ENCODE results near the gene IL31RA.

The IL31RA gene

GRCh38 chr5:55900776-55901175, 49.6 kb downstream of the IL31RA start:
- Histone ChIP-seq H3K4me1 (ENCODE audit: control insufficient read depth, insufficient read depth, low read length) (no peaks in the 10 kb centered on the region), H3K27ac (ENCODE audit: low read depth, low read length) (no peak overlapping the region), H3K9me3 (ENCODE audit: control insufficient read depth, insufficient read depth, low read length) (no peaks in the 10 kb centered on the region), H3K9ac (ENCODE audit: low read depth, low read length) (no peak overlapping the region), H3K36me3 (ENCODE audit: control insufficient read depth, insufficient read depth, low read length) (no peaks in the 10 kb centered on the region), H3K4me3 (ENCODE audit: low read depth, low read length) (no peak overlapping the region), H3K27me3 (ENCODE audit: control insufficient read depth, insufficient read depth, low read length) (no peaks in the 10 kb centered on the region)

GRCh38 chr5:55902696-55903095, 51.5 kb downstream of the IL31RA start:
- no peak overlapping the region for H3K4me3 ChIP-seq (ENCODE audit: low read depth, low read length)
- H3K4me1 ChIP-seq (ENCODE audit: control insufficient read depth, insufficient read depth, low read length) = no peaks in the 10 kb centered on the region
- H3K9me3 ChIP-seq (ENCODE audit: control insufficient read depth, insufficient read depth, low read length) = no peaks in the 10 kb centered on the region
- H3K9ac ChIP-seq (ENCODE audit: low read depth, low read length) = no peak overlapping the region
- no peaks in the 10 kb centered on the region for H3K27me3 ChIP-seq (ENCODE audit: control insufficient read depth, insufficient read depth, low read length)
- no peaks in the 10 kb centered on the region for H3K36me3 ChIP-seq (ENCODE audit: control insufficient read depth, insufficient read depth, low read length)
- H3K27ac ChIP-seq (ENCODE audit: low read depth, low read length) = no peak overlapping the region

- no peak overlapping the region for H3K27ac ChIP-seq (ENCODE audit: low read depth, low read length)
- no peaks in the 10 kb centered on the region for H3K27me3 ChIP-seq (ENCODE audit: control insufficient read depth, insufficient read depth, low read length)
- H3K9ac ChIP-seq (ENCODE audit: low read depth, low read length) = no peak overlapping the region
Observed at GRCh38 chr5:55903121-55903701, 52.1 kb downstream of the IL31RA start.

GRCh38 chr5:55904152-55904551, 53.0 kb downstream of the IL31RA start:
- Histone ChIP-seq H3K27me3 (ENCODE audit: control insufficient read depth, insufficient read depth, low read length) (no peaks in the 10 kb centered on the region), H3K9ac (ENCODE audit: low read depth, low read length) (no peak overlapping the region), H3K4me1 (ENCODE audit: control insufficient read depth, insufficient read depth, low read length) (no peaks in the 10 kb centered on the region), H3K27ac (ENCODE audit: low read depth, low read length) (no peak overlapping the region), H3K36me3 (ENCODE audit: control insufficient read depth, insufficient read depth, low read length) (no peaks in the 10 kb centered on the region), H3K4me3 (ENCODE audit: low read depth, low read length) (no peak overlapping the region), H3K9me3 (ENCODE audit: control insufficient read depth, insufficient read depth, low read length) (no peaks in the 10 kb centered on the region)

More at GRCh38 chr5:55903121-55903701, 52.1 kb downstream of the IL31RA start:
- Histone ChIP-seq H3K9me3 (ENCODE audit: control insufficient read depth, insufficient read depth, low read length) (no peaks in the 10 kb centered on the region), H3K4me1 (ENCODE audit: control insufficient read depth, insufficient read depth, low read length) (no peaks in the 10 kb centered on the region), H3K4me3 (ENCODE audit: low read depth, low read length) (no peak overlapping the region), H3K36me3 (ENCODE audit: control insufficient read depth, insufficient read depth, low read length) (no peaks in the 10 kb centered on the region)

- H3K9ac ChIP-seq (ENCODE audit: low read depth, low read length) = no peak overlapping the region
- H3K27ac ChIP-seq (ENCODE audit: low read depth, low read length) = no peak overlapping the region
- no peaks in the 10 kb centered on the region for H3K36me3 ChIP-seq (ENCODE audit: control insufficient read depth, insufficient read depth, low read length)
- H3K27me3 ChIP-seq (ENCODE audit: control insufficient read depth, insufficient read depth, low read length) = no peaks in the 10 kb centered on the region
- H3K9me3 ChIP-seq (ENCODE audit: control insufficient read depth, insufficient read depth, low read length) = no peaks in the 10 kb centered on the region
- no peaks in the 10 kb centered on the region for H3K4me1 ChIP-seq (ENCODE audit: control insufficient read depth, insufficient read depth, low read length)
- H3K4me3 ChIP-seq (ENCODE audit: low read depth, low read length) = no peak overlapping the region
Observed at GRCh38 chr5:55905251-55905650, 54.1 kb downstream of the IL31RA start.

- Histone ChIP-seq H3K27me3 (ENCODE audit: control insufficient read depth, insufficient read depth, low read length) (no peaks in the 10 kb centered on the region), H3K27ac (ENCODE audit: low read depth, low read length) (no peak overlapping the region), H3K9me3 (ENCODE audit: control insufficient read depth, insufficient read depth, low read length) (no peaks in the 10 kb centered on the region), H3K4me3 (ENCODE audit: low read depth, low read length) (no peak overlapping the region), H3K4me1 (ENCODE audit: control insufficient read depth, insufficient read depth, low read length) (no peaks in the 10 kb centered on the region), H3K9ac (ENCODE audit: low read depth, low read length) (no peak overlapping the region), H3K36me3 (ENCODE audit: control insufficient read depth, insufficient read depth, low read length) (no peaks in the 10 kb centered on the region)
Observed at GRCh38 chr5:55907927-55908326, 56.8 kb downstream of the IL31RA start.

- no peak overlapping the region for H3K4me3 ChIP-seq (ENCODE audit: low read depth, low read length)
- H3K9ac ChIP-seq (ENCODE audit: low read depth, low read length) = no peak overlapping the region
- no peak overlapping the region for H3K27ac ChIP-seq (ENCODE audit: low read depth, low read length)
- H3K36me3 ChIP-seq (ENCODE audit: control insufficient read depth, insufficient read depth, low read length) = no peaks in the 10 kb centered on the region
- H3K27me3 ChIP-seq (ENCODE audit: control insufficient read depth, insufficient read depth, low read length) = no peaks in the 10 kb centered on the region
- H3K4me1 ChIP-seq (ENCODE audit: control insufficient read depth, insufficient read depth, low read length) = no peaks in the 10 kb centered on the region
- H3K9me3 ChIP-seq (ENCODE audit: control insufficient read depth, insufficient read depth, low read length) = no peaks in the 10 kb centered on the region
Observed at GRCh38 chr5:55908804-55909203, 57.6 kb downstream of the IL31RA start.

GRCh38 chr5:55911784-55912653, 60.9 kb downstream of the IL31RA start:
- H3K27ac ChIP-seq (ENCODE audit: low read depth, low read length) = no peak overlapping the region
- H3K9me3 ChIP-seq (ENCODE audit: control insufficient read depth, insufficient read depth, low read length) = no peaks in the 10 kb centered on the region
- no peaks in the 10 kb centered on the region for H3K27me3 ChIP-seq (ENCODE audit: control insufficient read depth, insufficient read depth, low read length)
- no peak overlapping the region for H3K9ac ChIP-seq (ENCODE audit: low read depth, low read length)
- H3K4me1 ChIP-seq (ENCODE audit: control insufficient read depth, insufficient read depth, low read length) = no peaks in the 10 kb centered on the region
- no peak overlapping the region for H3K4me3 ChIP-seq (ENCODE audit: low read depth, low read length)
- H3K36me3 ChIP-seq (ENCODE audit: control insufficient read depth, insufficient read depth, low read length) = no peaks in the 10 kb centered on the region

GRCh38 chr5:55913466-55914413, 62.6 kb downstream of the IL31RA start:
- Histone ChIP-seq H3K9ac (ENCODE audit: low read depth, low read length) (no peak overlapping the region), H3K9me3 (ENCODE audit: control insufficient read depth, insufficient read depth, low read length) (no peaks in the 10 kb centered on the region), H3K36me3 (ENCODE audit: control insufficient read depth, insufficient read depth, low read length) (no peaks in the 10 kb centered on the region), H3K27ac (ENCODE audit: low read depth, low read length) (no peak overlapping the region), H3K4me1 (ENCODE audit: control insufficient read depth, insufficient read depth, low read length) (no peaks in the 10 kb centered on the region), H3K27me3 (ENCODE audit: control insufficient read depth, insufficient read depth, low read length) (no peaks in the 10 kb centered on the region), H3K4me3 (ENCODE audit: low read depth, low read length) (no peak overlapping the region)

GRCh38 chr5:55914971-55915370, 63.8 kb downstream of the IL31RA start:
- no peak overlapping the region for H3K27ac ChIP-seq (ENCODE audit: low read depth, low read length)
- H3K4me3 ChIP-seq (ENCODE audit: low read depth, low read length) = no peak overlapping the region
- H3K9me3 ChIP-seq (ENCODE audit: control insufficient read depth, insufficient read depth, low read length) = no peaks in the 10 kb centered on the region
- H3K9ac ChIP-seq (ENCODE audit: low read depth, low read length) = no peak overlapping the region
- no peaks in the 10 kb centered on the region for H3K36me3 ChIP-seq (ENCODE audit: control insufficient read depth, insufficient read depth, low read length)
- H3K27me3 ChIP-seq (ENCODE audit: control insufficient read depth, insufficient read depth, low read length) = no peaks in the 10 kb centered on the region
- no peaks in the 10 kb centered on the region for H3K4me1 ChIP-seq (ENCODE audit: control insufficient read depth, insufficient read depth, low read length)

Measured in HUES48 (cell line).